Loucy (cell line): Measurements from ENCODE around the gene PC.

Source experiments
- EZH2phosphoT487 ChIP-seq: fragments of 200-600 bp; IDR thresholded peaks from 2 replicates; pipeline ENCODE4 v1.6.1; 2018; ENCODE audit warnings: antibody characterized with exemption, mild to moderate bottlenecking, moderate library complexity, borderline replicate concordance
- TF ChIP-seq, protein P1 (sequence below): fragments of 200-600 bp; sonication (generic); conservative IDR thresholded peaks from 2 replicates; pipeline ENCODE4 v1.5.1; 2014; ENCODE audit warnings: mild to moderate bottlenecking, antibody characterized with exemption, low read length

DNA sequence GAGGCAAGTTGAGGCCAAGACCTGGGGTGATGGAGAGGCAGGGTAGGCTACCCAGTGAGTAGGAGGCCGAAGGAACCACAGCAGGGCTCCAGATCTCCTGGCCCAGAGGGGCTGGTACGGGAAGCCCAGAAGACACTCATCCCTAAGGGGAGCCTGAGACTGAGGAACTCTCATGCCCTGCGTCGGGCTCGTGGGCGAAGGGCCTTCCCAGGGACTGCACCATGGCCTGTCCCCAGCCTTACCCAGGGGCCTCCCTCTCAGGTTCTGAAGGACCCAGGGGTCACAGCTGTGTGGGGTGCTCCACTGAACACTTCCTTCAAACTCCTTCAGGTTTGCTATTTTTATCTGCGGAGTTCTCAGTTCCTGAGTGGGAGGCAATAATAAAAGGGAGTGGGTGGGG is 48.9 kb upstream of the PC start:
- TF ChIP-seq, protein P1, sequence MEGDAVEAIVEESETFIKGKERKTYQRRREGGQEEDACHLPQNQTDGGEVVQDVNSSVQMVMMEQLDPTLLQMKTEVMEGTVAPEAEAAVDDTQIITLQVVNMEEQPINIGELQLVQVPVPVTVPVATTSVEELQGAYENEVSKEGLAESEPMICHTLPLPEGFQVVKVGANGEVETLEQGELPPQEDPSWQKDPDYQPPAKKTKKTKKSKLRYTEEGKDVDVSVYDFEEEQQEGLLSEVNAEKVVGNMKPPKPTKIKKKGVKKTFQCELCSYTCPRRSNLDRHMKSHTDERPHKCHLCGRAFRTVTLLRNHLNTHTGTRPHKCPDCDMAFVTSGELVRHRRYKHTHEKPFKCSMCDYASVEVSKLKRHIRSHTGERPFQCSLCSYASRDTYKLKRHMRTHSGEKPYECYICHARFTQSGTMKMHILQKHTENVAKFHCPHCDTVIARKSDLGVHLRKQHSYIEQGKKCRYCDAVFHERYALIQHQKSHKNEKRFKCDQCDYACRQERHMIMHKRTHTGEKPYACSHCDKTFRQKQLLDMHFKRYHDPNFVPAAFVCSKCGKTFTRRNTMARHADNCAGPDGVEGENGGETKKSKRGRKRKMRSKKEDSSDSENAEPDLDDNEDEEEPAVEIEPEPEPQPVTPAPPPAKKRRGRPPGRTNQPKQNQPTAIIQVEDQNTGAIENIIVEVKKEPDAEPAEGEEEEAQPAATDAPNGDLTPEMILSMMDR, result no peak
- TF ChIP-seq EZH2phosphoT487, result no peak
